Colonic mucosa (tissue), 2 donors: ENCODE measurements around the gene CEP192. TPM values are rescaled to one million over a fixed set of nuclear protein-coding genes. Genes with fewer than 3 reads are reported as not detected.

ENCODE experiments used
- total RNA-seq, 2 donors: library from RNA; stranded (reverse); fragmentation: NEBNext Ultra II Directional in 1 of 2; extraction: Animal tissue kit (Norgen Biotek cat#: 25700) in 1 of 2; gene quantifications; one replicate each; pipeline ENCODE4 v1.2.1, GENCODE V29; 2021
- donor health status: DM: no; HTN: no; CAD: no.
- donor health status: DM: no; HTN: no; CAD: no.

CEP192 gene
- total RNA-seq, 2 donors from 2014 or later = 23.7 to 26.9 TPM

Other genes starting within 250 kb of the CEP192 start
- 10 to 100 TPM; 32.2 to 34.3 TPM for gene PTPN2, start 107.1 kb upstream of the CEP192 start, total RNA-seq
- gene SEH1L, start 43.4 kb upstream of the CEP192 start, total RNA-seq = 10 to 100 TPM; 35.1 to 55.6 TPM
- 10 to 100 TPM; 11.7 to 17.0 TPM for gene LDLRAD4, start 227.4 kb downstream of the CEP192 start, total RNA-seq